Measurements from ENCODE around the gene NT5C1B. TPM values are rescaled to one million over a fixed set of nuclear protein-coding genes. Genes with fewer than 3 reads are reported as not detected.

The NT5C1B gene
- total and polyA plus RNA-seq, 2 donors from 2014 or later = not detected

- Histone ChIP-seq H3K27me3 (ENCODE audit: control insufficient read depth, insufficient read depth, low read length) (no peaks in the 10 kb centered on the region), H3K36me3 (ENCODE audit: control insufficient read depth in 2 of 3, insufficient read depth in 3 of 3, low read length in 3 of 3) (no peaks in the 10 kb centered on the region), H3K9ac (ENCODE audit: low read length in 3 of 3) (no peak overlapping the region), H3K27ac (ENCODE audit: low read depth in 2 of 2, low read length in 2 of 2) (no peak overlapping the region), H3K4me1 (ENCODE audit: control insufficient read depth in 2 of 3, insufficient read depth in 2 of 3, low read depth in 1 of 3, low read length in 3 of 3) (no peaks in the 10 kb centered on the region), H3K4me3 (ENCODE audit: low read length in 3 of 3) (no peak overlapping the region), H3K9me3 (ENCODE audit: control insufficient read depth in 2 of 3, insufficient read depth in 1 of 3, low read length in 3 of 3) (no peaks in the 10 kb centered on the region)
- TF ChIP-seq CTCF (IDR thresholded peaks at IDR 0.05; ENCODE audit: borderline replicate concordance, extremely low read depth, insufficient read depth) = no peak
- FAIRE-seq (no peak), DNase-seq (no peak)
- intact Hi-C loops (cut with DNase I) = no loop called here
Observed at GRCh38 chr2:18626256-18626668, 36.9 kb upstream of the NT5C1B start.

GRCh38 chr2:18625563-18625962 lies 36.2 kb upstream of the NT5C1B start:
- no peaks in the 10 kb centered on the region for H3K4me1 ChIP-seq (ENCODE audit: control insufficient read depth in 2 of 3, insufficient read depth in 2 of 3, low read depth in 1 of 3, low read length in 3 of 3)
- no peak overlapping the region for H3K9ac ChIP-seq (ENCODE audit: low read length in 3 of 3)
- H3K4me3 ChIP-seq (ENCODE audit: low read length in 3 of 3) = no peak overlapping the region
- no peak overlapping the region for H3K27ac ChIP-seq (ENCODE audit: low read depth in 2 of 2, low read length in 2 of 2)
- FAIRE-seq = no peak
- no peak for DNase-seq
- intact Hi-C loops (cut with DNase I) = no loop called here
- H3K27me3 ChIP-seq (ENCODE audit: control insufficient read depth, insufficient read depth, low read length) = no peaks in the 10 kb centered on the region
- H3K9me3 ChIP-seq (ENCODE audit: control insufficient read depth in 2 of 3, insufficient read depth in 1 of 3, low read length in 3 of 3) = no peaks in the 10 kb centered on the region
- H3K36me3 ChIP-seq (ENCODE audit: control insufficient read depth in 2 of 3, insufficient read depth in 3 of 3, low read length in 3 of 3) = no peaks in the 10 kb centered on the region
- TF ChIP-seq CTCF (IDR thresholded peaks at IDR 0.05; ENCODE audit: borderline replicate concordance, extremely low read depth, insufficient read depth) = no peak

- TF ChIP-seq CTCF (IDR thresholded peaks at IDR 0.05; ENCODE audit: borderline replicate concordance, extremely low read depth, insufficient read depth) = no peak
- intact Hi-C loops (cut with DNase I) = no loop called here
- H3K9me3 ChIP-seq (ENCODE audit: control insufficient read depth in 2 of 3, insufficient read depth in 1 of 3, low read length in 3 of 3) = no peaks in the 10 kb centered on the region
- no peak overlapping the region for H3K27ac ChIP-seq (ENCODE audit: low read depth in 2 of 2, low read length in 2 of 2)
- DNase-seq = no peak
- no peaks in the 10 kb centered on the region for H3K27me3 ChIP-seq (ENCODE audit: control insufficient read depth, insufficient read depth, low read length)
- no peak overlapping the region for H3K4me3 ChIP-seq (ENCODE audit: low read length in 3 of 3)
- H3K9ac ChIP-seq (ENCODE audit: low read length in 3 of 3) = no peak overlapping the region
- H3K36me3 ChIP-seq (ENCODE audit: control insufficient read depth in 2 of 3, insufficient read depth in 3 of 3, low read length in 3 of 3) = no peaks in the 10 kb centered on the region
- no peaks in the 10 kb centered on the region for H3K4me1 ChIP-seq (ENCODE audit: control insufficient read depth in 2 of 3, insufficient read depth in 2 of 3, low read depth in 1 of 3, low read length in 3 of 3)
- FAIRE-seq = no peak
Observed at GRCh38 chr2:18623782-18624181, 34.4 kb upstream of the NT5C1B start.

Measured in kidney (tissue), 14 donors.